Fibroblast of the conjunctiva (primary cell): ENCODE data around the gene HYPK.
A peak's percentile ranks its signal among the peaks of the same experiment; 100 is the strongest.
"Not testable (repeated sequence)": the region's sequence is repeated elsewhere in the genome, so short reads cannot be mapped to it uniquely, and the experiment has no call there.

Experiments
- DNase-seq: peaks from one replicate; pipeline ENCODE4 v3.0.0-alpha.2; 2010; ENCODE audit warnings: low read depth

The HYPK gene

GRCh38 chr15:43795997-43796396 is 4.4 kb upstream of the HYPK start:
- no peak for DNase-seq

DNA sequence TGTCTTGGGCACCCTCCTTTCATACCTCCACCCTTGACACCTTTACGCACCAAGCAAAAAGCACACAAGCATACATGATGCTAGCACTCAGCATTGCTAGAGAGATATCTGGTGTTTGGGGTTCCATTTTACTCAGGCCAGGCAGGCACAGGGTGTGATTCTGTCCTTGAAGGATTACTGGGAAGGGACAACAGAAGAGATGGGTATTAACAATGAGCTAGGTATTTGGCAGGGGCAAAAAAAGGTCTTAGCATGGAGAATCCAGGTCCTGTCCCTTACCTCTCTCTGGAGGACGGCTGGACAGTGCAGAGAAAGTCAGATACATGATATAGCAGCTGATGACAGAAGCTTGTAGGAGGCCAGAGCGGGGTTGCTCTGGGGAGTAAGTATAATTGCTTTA is 3.8 kb upstream of the HYPK start:
- no peak for DNase-seq

DNA sequence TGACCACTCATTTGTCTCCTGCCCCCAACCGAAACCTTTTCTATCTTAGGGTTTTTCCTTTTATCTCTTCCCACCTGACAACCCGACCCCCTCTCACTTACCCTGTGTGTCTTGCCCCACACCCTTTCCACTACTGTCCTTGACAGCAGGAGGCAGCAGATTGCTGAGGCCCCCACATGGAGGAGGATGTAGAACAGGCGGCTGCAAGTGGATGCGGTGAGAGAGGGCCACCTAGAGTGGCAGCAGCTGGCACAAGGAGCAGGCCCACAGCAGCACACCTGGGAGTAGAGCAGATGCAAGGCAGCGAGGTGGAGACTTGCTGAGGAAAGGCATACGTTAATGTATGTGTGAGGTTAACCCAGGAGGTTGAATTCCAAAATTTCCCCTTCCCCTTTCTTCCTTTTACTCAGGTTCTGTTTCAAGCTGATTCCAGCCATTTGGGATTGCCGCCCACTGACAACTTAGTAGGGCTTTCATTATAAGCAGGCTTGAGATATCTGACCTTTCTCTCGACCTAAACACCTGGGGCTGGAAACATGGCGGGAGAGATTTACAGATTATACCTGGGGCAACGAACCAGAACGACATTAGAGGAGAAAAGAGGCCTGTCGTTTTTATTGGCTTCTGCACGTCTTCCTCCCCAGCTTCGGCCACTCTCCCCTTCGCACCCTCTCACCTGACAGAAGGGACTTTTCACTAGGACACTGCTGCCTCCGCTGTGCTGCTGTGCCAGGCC is 1.0 kb upstream of the HYPK start:
- no peak for DNase-seq

DNA sequence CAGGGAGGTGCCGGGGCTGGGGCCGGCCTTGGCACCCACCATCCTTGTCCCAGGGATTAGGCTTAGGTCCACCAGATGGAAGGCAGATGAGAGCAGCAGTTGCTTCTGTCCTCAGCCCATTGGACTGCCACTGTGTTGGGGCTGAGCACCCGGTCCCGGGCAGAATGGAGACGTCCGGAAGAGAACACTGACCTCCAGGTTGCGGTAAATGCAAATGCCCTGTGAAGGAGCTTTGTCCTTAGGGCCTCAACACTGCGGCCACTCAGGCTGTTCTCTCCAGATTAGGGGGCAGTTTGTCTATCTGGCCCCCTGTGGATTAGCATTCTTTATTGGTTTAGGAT is 484 bp upstream of the HYPK start, which contains the start of gene SERINC4:
Gene SERINC4 (minus strand): TSS at position 276 of the 341 bp plus-strand sequence. CDS start 234 bp downstream, at position 42.
- DNase-seq = no peak

- not testable (repeated sequence) for DNase-seq
These were observed 2.3 kb downstream of the HYPK start for GRCh38 chr15:43802676-43803075.

DNA sequence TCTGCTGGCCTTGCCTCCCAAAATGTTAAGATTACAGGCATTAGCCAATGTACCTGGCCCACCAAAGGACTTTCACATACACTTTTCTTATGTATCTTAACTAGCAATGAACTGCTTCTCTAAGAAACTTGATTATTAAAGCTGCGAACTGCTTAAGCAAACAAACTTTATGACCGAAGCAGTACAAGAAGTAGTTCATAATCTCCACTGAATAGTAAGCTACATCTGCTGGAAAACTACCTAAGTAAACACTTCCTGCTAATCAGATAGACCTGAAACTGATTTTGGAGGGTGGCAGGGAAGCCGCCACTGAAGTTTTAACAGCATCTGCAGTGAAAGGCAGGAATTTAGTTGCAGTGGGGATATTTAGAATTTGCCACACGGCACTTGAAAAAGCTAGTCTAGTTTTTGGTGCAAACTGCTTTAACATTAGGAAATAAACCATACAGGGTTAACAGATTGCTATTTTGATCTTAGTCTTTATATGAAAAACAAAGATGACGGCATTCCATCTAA is 8.1 kb downstream of the HYPK start:
- DNase-seq = no peak

GRCh38 chr15:43808960-43809678 is 8.7 kb downstream of the HYPK start:
- DNase-seq = no peak

DNA sequence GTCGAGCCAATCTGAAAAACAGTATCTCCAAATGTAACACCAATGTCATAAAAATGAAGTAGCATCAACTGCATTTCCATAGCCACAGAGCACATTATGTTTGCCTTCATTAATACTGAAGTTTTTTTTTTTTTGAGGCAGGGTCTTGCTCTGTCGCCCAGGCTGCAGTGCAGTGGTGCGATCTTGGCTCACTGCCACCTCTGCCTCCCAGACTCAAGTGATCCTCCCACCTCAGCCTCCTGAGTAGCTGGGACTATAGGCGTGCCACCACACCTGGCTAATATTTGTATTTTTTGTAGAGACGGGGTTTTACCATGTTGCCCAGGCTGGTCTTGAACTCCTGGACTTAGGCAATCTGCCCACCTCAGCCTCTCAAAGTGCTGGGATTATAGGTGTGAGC is 14.7 kb downstream of the HYPK start:
- DNase-seq = not testable (repeated sequence)

GRCh38 chr15:43821505-43821904 is 21.1 kb downstream of the HYPK start:
- no peak for DNase-seq

DNA sequence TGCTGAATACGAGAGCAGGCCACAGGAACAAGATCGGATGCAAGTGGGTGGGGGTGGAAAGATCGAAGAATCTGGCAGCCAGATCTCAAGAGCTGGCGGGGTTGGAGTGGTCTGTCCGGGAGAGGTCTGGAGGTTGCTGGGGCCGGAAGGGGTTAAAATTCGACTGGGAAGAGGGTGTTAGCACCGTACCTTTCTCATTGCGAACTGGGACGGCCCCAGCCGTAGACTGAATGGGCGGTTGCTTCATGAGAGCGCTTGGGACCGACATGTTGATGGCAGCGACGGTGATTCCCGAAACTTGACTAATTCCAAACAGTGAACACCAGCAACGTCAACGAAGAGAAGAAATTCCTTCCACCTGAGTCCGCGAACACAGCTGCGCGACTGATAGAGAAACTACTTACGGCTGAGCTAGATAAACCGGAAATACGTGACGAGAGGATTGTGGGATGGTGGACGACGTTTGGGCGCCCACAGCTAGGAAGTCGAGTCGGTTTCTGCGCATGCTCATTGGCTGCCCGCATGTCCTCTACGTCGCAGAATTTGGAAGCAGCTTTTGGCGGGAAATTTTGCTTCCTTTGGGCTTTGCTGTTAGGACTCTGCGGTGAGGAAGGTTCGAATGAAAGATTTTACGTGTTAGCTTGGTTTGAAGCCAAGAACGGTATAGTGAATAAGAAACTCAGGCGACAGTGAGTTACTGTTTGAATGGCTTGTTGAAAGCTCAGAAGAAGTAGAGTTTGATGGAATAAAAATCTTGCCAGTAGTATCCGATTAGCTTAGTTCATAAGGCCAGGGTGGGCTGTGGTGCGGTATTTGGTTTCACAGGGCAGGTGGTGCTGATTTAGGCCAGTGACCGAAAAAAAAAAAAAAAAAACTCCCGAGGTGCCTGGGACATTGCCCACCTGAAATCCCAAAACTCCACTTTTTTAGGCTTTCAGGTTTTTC is 24.2 kb downstream of the HYPK start, which contains the start of gene MFAP1:
Gene MFAP1 (minus strand): TSS at position 389 of the 945 bp plus-strand sequence. CDS start 121 bp downstream, at position 268.
- peak; percentile 97 for DNase-seq

DNA sequence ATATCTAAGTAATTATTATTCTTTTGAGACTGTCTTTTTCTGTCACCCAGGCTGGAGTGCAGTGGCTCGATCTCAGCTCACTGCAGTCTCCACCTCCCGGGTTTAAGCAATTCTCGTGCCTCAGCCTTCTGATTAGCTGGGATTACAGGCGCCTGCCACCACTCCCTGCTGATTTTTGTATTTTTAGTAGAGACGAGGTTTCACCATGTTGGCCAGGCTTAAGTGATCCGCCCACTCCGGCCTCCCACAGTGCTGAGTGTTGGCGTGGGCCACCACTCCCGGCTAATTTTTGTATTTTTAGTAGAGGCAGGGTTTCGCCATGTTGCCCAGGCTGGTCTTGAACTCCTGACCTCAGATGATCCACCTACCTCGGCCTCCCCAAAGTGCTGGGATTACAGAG is 24.9 kb downstream of the HYPK start:
- not testable (repeated sequence) for DNase-seq

DNA sequence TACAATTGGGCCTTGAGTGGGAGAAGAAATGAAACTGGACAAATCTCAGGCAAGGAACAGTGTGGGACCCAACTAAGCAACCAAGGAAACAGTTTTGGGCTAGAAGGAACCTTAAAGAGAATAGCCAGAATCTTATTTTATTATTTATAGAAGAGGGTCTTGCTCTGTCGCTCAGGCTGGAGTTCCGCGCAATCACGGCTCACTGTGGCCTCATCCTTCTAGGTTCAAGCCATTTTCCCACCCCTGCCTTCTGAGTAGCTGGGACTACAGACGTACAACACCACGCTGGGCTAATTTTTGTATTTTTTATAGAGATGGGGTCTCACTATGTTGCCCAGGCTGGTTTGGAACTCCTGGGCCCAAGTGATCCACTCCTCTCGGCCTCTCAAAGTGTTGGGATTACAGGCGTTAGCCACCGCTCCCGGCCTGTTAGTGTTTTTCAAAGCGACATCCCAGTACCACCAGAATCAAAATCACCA is 25.7 kb downstream of the HYPK start:
- no peak for DNase-seq

DNA sequence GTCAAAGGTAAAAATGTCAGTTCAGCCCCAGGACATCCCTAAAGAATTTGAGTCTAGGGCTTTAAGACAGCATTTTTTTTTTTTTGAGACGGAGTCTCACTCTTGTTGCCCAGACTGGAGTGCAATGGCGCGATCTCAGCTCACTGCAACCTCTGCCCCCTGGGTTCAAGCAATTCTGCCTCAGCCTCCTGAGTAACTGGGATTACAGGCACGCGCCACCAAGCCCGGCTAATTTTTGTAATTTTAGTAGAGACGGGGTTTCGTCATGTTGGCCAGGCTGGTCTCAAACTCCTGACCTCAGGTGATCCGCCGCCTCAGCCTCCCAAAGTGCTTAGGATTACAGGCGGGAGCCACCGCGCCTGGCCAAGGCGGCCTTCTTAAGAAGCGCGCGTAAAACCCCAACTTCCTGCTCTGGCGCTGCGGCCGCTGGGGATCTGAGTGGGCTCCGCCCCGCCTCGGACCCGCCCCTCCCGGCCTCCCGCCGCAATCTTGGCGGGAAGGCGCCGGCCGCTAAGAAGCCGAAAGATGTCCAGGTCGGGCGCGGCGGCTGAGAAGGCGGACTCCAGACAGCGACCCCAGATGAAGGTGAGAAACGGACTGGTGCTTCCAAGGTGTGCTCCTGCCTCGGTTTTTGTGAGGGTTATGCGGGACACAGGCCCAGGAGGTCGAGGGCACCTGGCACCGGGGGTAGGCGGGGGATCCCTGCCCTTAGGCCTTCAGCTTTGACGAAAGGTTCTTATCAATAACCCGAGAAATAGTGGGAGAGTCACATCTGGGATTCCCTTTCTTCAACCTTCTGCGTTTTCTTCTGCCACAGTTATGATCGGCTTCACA is 26.3 kb downstream of the HYPK start, which contains the start of gene WDR76:
Gene WDR76 (plus strand): TSS at position 495 of the 834 bp plus-strand sequence. CDS start 31 bp downstream, at position 526.
- DNase-seq = peak; percentile 67

DNA sequence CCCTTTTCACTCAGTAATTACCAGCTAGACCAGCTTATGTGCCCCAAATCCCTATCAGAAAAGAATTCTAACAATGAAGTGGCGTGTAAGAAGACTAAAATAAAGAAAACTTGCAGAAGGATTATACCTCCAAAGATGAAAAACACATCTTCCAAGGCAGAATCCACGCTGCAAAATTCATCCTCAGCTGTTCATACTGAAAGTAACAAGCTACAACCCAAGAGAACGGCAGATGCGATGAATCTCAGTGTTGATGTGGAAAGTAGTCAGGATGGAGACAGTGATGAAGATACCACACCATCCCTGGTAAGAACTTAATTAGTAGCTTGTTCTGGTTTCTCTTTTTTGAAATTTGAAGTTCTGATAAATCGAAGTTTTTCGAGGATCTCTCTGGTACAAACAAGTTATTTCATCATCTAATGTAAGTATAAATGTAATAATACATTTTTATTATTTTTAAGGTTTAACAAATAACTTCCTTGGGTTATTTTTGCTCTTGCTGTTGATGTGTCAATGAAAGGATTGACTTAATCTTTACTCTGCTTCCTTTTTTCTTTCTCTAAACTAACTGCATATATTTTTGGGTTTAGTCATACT is 27.8 kb downstream of the HYPK start:
- DNase-seq = no peak

GRCh38 chr15:43829951-43830540 is 29.6 kb downstream of the HYPK start:
- DNase-seq = not testable (repeated sequence)

DNA sequence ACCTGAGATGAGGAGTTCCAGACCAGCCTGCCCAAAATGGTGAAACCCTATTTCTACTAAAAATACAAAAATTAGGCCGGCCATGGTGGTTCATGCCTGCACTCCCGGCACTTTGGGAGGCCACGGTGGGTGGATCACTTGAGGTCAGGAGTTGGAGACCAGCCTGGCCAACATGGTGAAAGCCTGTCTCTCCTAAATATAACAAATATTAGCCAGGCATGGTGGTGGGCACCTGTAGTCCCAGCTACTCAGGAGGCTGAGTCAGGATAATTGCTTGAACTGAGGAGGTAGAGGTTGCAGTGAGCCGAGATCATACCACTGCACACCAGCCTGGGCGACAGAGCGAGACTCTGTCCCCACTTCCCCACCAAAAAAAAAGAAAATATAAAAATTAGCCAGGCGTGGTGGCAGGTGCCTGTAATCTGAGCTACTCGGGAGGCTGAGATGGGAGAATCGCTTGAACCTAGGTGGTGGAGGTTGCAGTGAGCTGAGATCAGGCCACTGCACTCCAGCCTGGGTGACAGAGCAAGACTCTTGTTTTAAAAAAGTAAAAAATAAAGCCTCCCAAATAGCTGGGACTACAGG is 30.4 kb downstream of the HYPK start:
- not testable (repeated sequence) for DNase-seq

DNA sequence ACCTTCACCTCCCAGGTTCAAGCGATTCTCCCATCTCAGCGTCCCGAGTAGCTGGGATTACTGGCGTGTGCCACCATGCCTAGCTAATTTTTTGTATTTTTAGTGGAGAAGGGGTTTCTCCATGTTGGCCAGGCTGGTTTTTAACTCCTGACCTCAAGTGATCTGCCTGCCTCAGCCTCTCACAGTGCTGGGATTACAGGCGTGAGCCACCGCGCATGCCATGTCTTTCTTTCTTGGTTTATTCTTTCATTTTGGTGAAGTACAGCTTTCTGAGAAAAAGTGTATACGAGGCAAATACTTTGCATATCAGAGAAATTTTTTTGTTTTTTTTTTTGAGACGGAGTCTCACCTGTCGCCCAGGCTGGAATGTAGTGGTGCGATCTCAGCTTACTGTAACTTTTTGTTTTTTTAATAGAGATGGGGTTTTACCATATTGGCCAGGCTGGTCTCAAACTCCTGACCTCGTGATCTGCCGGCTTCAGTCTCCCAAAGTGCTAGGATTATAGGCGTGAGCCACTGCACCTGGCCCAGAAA is 31.2 kb downstream of the HYPK start:
- DNase-seq = not testable (repeated sequence)

DNA sequence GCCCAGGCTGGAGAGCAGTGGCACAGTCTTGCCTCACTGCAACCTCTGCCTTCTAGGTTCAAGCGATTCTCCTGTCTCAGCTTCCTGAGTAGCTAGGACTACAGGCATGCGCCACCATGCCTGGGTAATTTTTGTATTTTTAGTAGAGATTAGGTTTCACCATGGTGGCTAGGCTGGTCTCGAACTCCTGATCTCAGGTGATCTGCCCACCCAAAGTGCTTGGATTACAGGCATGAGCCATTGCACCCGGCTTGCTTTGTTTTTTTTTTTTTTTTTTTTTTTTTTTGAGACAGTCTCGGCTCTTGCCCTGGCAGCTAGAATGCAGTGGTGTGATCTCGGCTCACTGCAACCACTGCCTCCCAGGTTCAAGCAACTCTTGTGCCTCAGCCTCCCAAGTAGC is 32.1 kb downstream of the HYPK start:
- DNase-seq = not testable (repeated sequence)

DNA sequence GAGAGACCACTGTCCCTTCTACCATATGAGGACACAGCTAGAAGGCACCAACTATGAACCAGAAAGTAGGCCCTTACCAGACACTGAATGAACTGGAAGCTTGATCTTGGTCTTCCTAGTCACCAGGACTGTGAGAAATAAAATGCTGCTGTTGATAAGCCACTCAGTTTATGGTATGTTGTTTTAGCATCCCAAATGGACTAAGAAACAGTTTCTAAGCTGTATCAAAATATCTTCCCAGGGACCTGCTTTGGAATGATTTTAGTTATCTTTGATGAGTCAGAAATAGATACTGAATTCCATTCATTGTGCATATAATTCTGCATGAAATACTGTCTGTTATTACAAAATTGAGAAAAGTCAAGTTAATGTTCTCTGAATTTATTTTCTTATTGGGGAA is 45.0 kb downstream of the HYPK start:
- DNase-seq = no peak
